Endothelial cell of umbilical vein (primary cell): ENCODE measurements around the gene FHIP1B. TPM values are rescaled to one million over a fixed set of nuclear protein-coding genes. Genes with fewer than 3 reads are reported as not detected.

Experiments
- BruUV-seq: library from RNA; stranded (reverse); fragments of 400-500 nt; replicated peaks from 2 replicates; lab custom pipeline; 2021; lab: Mats Ljungman, UMichigan
- CTCF ChIA-PET: fragments of 300-600, 350-600 bp; sonication (Branson Sonifier 250); formaldehyde crosslinking; loops from one replicate; lab custom pipeline; 2021; ENCODE audit warnings: antibody characterized with exemption, inconsistent platforms; lab: Charles Lee
- POLR2A ChIA-PET: fragments of 300-600, 350-600 bp; sonication (Branson Sonifier 250); formaldehyde crosslinking; loops from one replicate; lab custom pipeline; 2021; ENCODE audit warnings: antibody characterized with exemption, inconsistent platforms; lab: Charles Lee
- DNase-seq: peaks from one replicate; pipeline ENCODE4 v3.0.0-alpha.2; 2011; ENCODE audit warnings: low read depth, low spot score
- FAIRE-seq: peaks from 2 replicates; lab custom pipeline; 2011; peaks lifted over from hg19 to GRCh38; lab: Jason Lieb, UNC
- H2AFZ ChIP-seq: 2 replicates; pipeline ENCODE4 v1.6.0; 2012; ENCODE audit warnings: low read depth, low read length, control low read depth, inconsistent platforms
- H3K27ac ChIP-seq: 2 replicates; pipeline ENCODE4 v1.5.1; 2011; ENCODE audit warnings: low read depth, mild to moderate bottlenecking, control low read depth, low read length, moderate library complexity; ENCODE audit not compliant: insufficient read depth
- H3K27me3 ChIP-seq, 2 experiments: 2 replicates each; pipeline versions ENCODE4 v1.6.0 to v1.6.1; 2011; ENCODE audit warnings: low read length in 2 of 2, mixed read lengths in 1 of 2; ENCODE audit not compliant: control insufficient read depth in 2 of 2, insufficient read depth in 2 of 2
- H3K36me3 ChIP-seq, 2 experiments: 2 replicates in 1 of 2; 3 replicates in 1 of 2; pipeline ENCODE4 v1.5.1; 2011; ENCODE audit warnings: low read length in 2 of 2, mild to moderate bottlenecking in 1 of 2, moderate library complexity in 1 of 2; ENCODE audit not compliant: control insufficient read depth in 2 of 2, insufficient read depth in 2 of 2; ENCODE audit errors: extremely low read depth in 1 of 2
- H3K4me1 ChIP-seq: 3 replicates; pipeline ENCODE4 v1.5.1; 2011; ENCODE audit warnings: mild to moderate bottlenecking, low read length; ENCODE audit not compliant: control insufficient read depth, insufficient read depth; ENCODE audit errors: extremely low read depth
- H3K4me2 ChIP-seq: 2 replicates; pipeline ENCODE4 v1.6.1; 2011; ENCODE audit warnings: low read length, control low read depth, mixed read lengths; ENCODE audit not compliant: insufficient read depth
- H3K4me3 ChIP-seq, 3 experiments: fragments of 200-600 bp in 1 of 3; sonication (generic), shearing (Covaris generic) in 1 of 3; replicated peaks in 1 of 3; 2 replicates each; pipeline ENCODE4 v1.5.1; 2011 to 2016; ENCODE audit warnings: control low read depth in 3 of 3, low read length in 3 of 3, mild to moderate bottlenecking in 2 of 3, inconsistent platforms in 1 of 3, low read depth in 1 of 3, moderate library complexity in 1 of 3; ENCODE audit not compliant: insufficient read depth in 1 of 3
- H3K79me2 ChIP-seq: 2 replicates; pipeline ENCODE4 v1.6.0; 2012; ENCODE audit warnings: low read length, inconsistent platforms; ENCODE audit not compliant: control insufficient read depth, insufficient read depth
- H3K9ac ChIP-seq: replicated peaks from 2 replicates; pipeline ENCODE3; 2011; ENCODE audit warnings: low read length, control low read depth; ENCODE audit not compliant: insufficient read depth; ENCODE audit errors: extremely low read depth
- H3K9me1 ChIP-seq: replicated peaks from 3 replicates; pipeline ENCODE4 v1.6.0; 2011; ENCODE audit warnings: mild to moderate bottlenecking, low read length; ENCODE audit not compliant: control insufficient read depth, insufficient read depth; ENCODE audit errors: extremely low read depth
- H3K9me3 ChIP-seq: replicated peaks from 2 replicates; pipeline ENCODE4 v1.5.1; 2012; ENCODE audit warnings: low read length, inconsistent platforms; ENCODE audit not compliant: control insufficient read depth, insufficient read depth
- H4K20me1 ChIP-seq: replicated peaks from 2 replicates; pipeline ENCODE3; 2011; ENCODE audit warnings: mild to moderate bottlenecking, low read length; ENCODE audit not compliant: control insufficient read depth, insufficient read depth; ENCODE audit errors: extremely low read depth
- EZH2 ChIP-seq: IDR thresholded peaks from 2 replicates; pipeline ENCODE4 v1.6.1; 2012; ENCODE audit warnings: borderline replicate concordance, low read depth, mild to moderate bottlenecking, moderate library complexity, low read length, inconsistent platforms; ENCODE audit not compliant: severe bottlenecking
- FOS ChIP-seq: IDR thresholded peaks from 2 replicates; pipeline ENCODE4 v1.6.1; 2011; ENCODE audit warnings: mild to moderate bottlenecking, low read length, moderate library complexity, borderline replicate concordance; ENCODE audit not compliant: insufficient read depth
- GATA2 ChIP-seq: IDR thresholded peaks from 2 replicates; pipeline ENCODE4 v1.7.0; 2011; ENCODE audit warnings: low read depth, mild to moderate bottlenecking, moderate library complexity, mixed read lengths, low read length; ENCODE audit not compliant: insufficient read length, insufficient read depth
- JUN ChIP-seq: IDR thresholded peaks from 2 replicates; pipeline ENCODE4 v1.6.1; 2011; ENCODE audit warnings: borderline replicate concordance, low read depth; ENCODE audit not compliant: insufficient read length, insufficient read depth
- MYC ChIP-seq: IDR thresholded peaks from one replicate; pipeline ENCODE4 v1.6.1; 2011; ENCODE audit warnings: mild to moderate bottlenecking, low read depth, low read length
- POLR2A ChIP-seq: IDR thresholded peaks from 2 replicates; pipeline ENCODE4 v1.6.1; 2012; ENCODE audit warnings: low read depth, mild to moderate bottlenecking, control low read depth, low read length
- POLR2AphosphoS5 ChIP-seq: IDR thresholded peaks from 2 replicates; pipeline ENCODE4 v1.6.1; 2012; ENCODE audit warnings: low read depth, mild to moderate bottlenecking, control low read depth, low read length, moderate library complexity; ENCODE audit not compliant: insufficient read depth
- dilution Hi-C: fragments of 300-500 bp; cut with MboI; formaldehyde crosslinking; loops from one replicate; pipeline ENCODE4 v1.15.0; 2019; ENCODE audit warnings: low sequenced_read_pairs; ENCODE audit not compliant: extremely low pct_ligation_motif_present
- intact Hi-C: fragments of 100-400 bp; cut with micrococcal nuclease; formaldehyde crosslinking; loops from one replicate; pipeline ENCODE4 v1.10.0; 2022
- polyA plus RNA-seq, 4 experiments: library from polyadenylated mRNA; depleted of rRNA in 3 of 4; stranded (reverse) in 3 of 4; unstranded in 1 of 4; fragments of >200 nt; gene quantifications; 2 replicates each; pipeline versions ENCODE4 v1.2.1 to v1.2.3, GENCODE V29; 2011 to 2012; ENCODE audit warnings: missing spikeins in 1 of 4
- total RNA-seq: library from RNA; stranded (reverse); gene quantifications from 2 replicates; pipeline ENCODE4 v1.2.3, GENCODE V29; 2021
- TF ChIP-seq, protein P1 (sequence below), 2 donors: IDR thresholded peaks; 1 replicate in 1 of 2; 2 replicates in 1 of 2; pipeline ENCODE4 v1.5.1; 2011; ENCODE audit warnings: low read length in 2 of 2, mild to moderate bottlenecking in 2 of 2, moderate library complexity in 2 of 2, control low read depth in 1 of 2, inconsistent platforms in 1 of 2, low read depth in 1 of 2; ENCODE audit not compliant: insufficient read depth in 1 of 2; ENCODE audit errors: extremely low read depth in 1 of 2
- TF ChIP-seq, protein P2 (sequence below): IDR thresholded peaks from 2 replicates; pipeline ENCODE4 v1.6.1; 2011; ENCODE audit not compliant: insufficient read depth, insufficient read length

Gene FHIP1B
- total and polyA plus RNA-seq, 2 donors (not counting 3 experiments of a cell fraction or from before 2014, with no cell fraction given), result 21.3 to 50.1 TPM

DNA sequence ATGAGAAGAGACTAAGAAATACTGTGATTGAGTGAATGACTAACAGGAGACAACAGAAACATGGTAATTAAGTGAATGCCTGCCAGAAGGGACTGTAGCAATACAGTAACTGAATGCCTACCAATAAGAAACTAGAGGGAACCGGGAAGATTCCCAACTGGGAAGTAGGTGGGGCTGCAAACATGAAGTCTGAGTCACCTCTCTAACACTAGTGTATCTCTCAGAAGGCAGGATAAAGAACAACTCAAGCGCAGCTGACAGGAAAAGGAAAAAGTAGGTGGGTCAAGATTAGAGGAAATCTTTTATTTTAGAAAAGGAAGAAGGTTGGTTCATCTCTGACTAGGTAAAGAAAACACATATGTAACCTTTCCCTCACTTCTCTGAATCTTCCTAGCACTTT, 15.1 kb downstream of the FHIP1B start:
- BruUV-seq, result no TSS peak
- intact Hi-C loops (loop anchor here (1.0 kb wide), 1 partner anchor 15 kb away; the partner anchor contains the start of gene FHIP1B), dilution Hi-C loops (no loop called here)
- Histone ChIP-seq H3K4me1 (peaks cover 11% of the 10 kb centered on the region), H3K79me2 (no peaks in the 10 kb centered on the region), H3K36me3 (peaks cover 0 to 30% of the 10 kb centered on the region in 2 experiments), H3K9me1 (no peaks in the 10 kb centered on the region), H3K4me3 (no peak overlapping the region), H2AFZ (no peak overlapping the region), H3K27ac (no peak overlapping the region), H3K9me3 (no peaks in the 10 kb centered on the region), H3K4me2 (no peak overlapping the region), H3K9ac (no peak overlapping the region), H4K20me1 (no peaks in the 10 kb centered on the region), H3K27me3 (no peaks in the 10 kb centered on the region)
- FAIRE-seq (peak; percentile 88), DNase-seq (peak; percentile 65)
- ChIA-PET CTCF (interaction anchor here (0.7 to 1.1 kb wide), 3 partner anchors 15 to 143 kb away, joined by 3 to 4 read pairs (median 3); partner anchors contain the start of gene FHIP1B), POLR2A (no interaction called here)
- TF ChIP-seq, protein P1, sequence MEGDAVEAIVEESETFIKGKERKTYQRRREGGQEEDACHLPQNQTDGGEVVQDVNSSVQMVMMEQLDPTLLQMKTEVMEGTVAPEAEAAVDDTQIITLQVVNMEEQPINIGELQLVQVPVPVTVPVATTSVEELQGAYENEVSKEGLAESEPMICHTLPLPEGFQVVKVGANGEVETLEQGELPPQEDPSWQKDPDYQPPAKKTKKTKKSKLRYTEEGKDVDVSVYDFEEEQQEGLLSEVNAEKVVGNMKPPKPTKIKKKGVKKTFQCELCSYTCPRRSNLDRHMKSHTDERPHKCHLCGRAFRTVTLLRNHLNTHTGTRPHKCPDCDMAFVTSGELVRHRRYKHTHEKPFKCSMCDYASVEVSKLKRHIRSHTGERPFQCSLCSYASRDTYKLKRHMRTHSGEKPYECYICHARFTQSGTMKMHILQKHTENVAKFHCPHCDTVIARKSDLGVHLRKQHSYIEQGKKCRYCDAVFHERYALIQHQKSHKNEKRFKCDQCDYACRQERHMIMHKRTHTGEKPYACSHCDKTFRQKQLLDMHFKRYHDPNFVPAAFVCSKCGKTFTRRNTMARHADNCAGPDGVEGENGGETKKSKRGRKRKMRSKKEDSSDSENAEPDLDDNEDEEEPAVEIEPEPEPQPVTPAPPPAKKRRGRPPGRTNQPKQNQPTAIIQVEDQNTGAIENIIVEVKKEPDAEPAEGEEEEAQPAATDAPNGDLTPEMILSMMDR (IDR thresholded peaks at IDR 0.05; ENCODE audit: extremely low read depth in 1 of 2, insufficient read depth in 1 of 2, low read depth in 1 of 2, low read length in 2 of 2), result no peak
- TF ChIP-seq MYC (no peak), POLR2A (no peak), GATA2 (peak; percentile 52), POLR2AphosphoS5 (peak; percentile 49), EZH2 (no peak), JUN (peak; percentile 33), FOS (peak; percentile 90)
- TF ChIP-seq, protein P2, sequence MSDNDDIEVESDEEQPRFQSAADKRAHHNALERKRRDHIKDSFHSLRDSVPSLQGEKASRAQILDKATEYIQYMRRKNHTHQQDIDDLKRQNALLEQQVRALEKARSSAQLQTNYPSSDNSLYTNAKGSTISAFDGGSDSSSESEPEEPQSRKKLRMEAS, result no peak
